GM12878 (cell line): ENCODE measurements around the gene MTRF1.

Experiments
- BACH1 ChIP-seq: fragments of 450-650 bp; IDR thresholded peaks from 2 replicates; pipeline ENCODE4 v1.6.1; 2017; ENCODE audit warnings: mild to moderate bottlenecking, borderline replicate concordance
- CBX5 ChIP-seq: sonication (generic); IDR thresholded peaks from 2 replicates; pipeline ENCODE4 v1.6.1; 2016; ENCODE audit warnings: low read depth, moderate library complexity, mild to moderate bottlenecking, inconsistent platforms
- CTCF ChIP-seq, 3 experiments: IDR thresholded peaks in 2 of 3; conservative IDR thresholded peaks in 1 of 3; 2 replicates each; pipeline ENCODE4 v1.5.1; 2011; ENCODE audit warnings: low read depth in 3 of 3, low read length in 3 of 3, mild to moderate bottlenecking in 3 of 3, control low read depth in 2 of 3, moderate library complexity in 2 of 3, inconsistent platforms in 1 of 3, mixed read lengths in 1 of 3; ENCODE audit not compliant: control insufficient read depth in 2 of 3, insufficient read depth in 1 of 3; ENCODE audit errors: extremely low read depth in 1 of 3
- ETV6 ChIP-seq, 2 experiments: fragments of 450-650 bp in 1 of 2; IDR thresholded peaks in 1 of 2; conservative IDR thresholded peaks in 1 of 2; 2 replicates each; pipeline ENCODE4 v1.6.1; 2014; ENCODE audit warnings: antibody characterized with exemption in 1 of 2, borderline replicate concordance in 1 of 2, low read depth in 1 of 2, mild to moderate bottlenecking in 1 of 2, moderate library complexity in 1 of 2
- EZH2 ChIP-seq: IDR thresholded peaks from 2 replicates; pipeline ENCODE4 v1.6.1; 2012; ENCODE audit warnings: low read depth, mild to moderate bottlenecking, control low read depth, inconsistent platforms, low read length, borderline replicate concordance; ENCODE audit not compliant: control insufficient read depth
- MXI1 ChIP-seq: fragments of 150-350 bp; IDR thresholded peaks from 2 replicates; pipeline ENCODE4 v1.6.1; 2011; ENCODE audit warnings: low read depth, mild to moderate bottlenecking, inconsistent platforms, low read length, improper control_type of control experiment
- POLR2A ChIP-seq: IDR thresholded peaks from 2 replicates; pipeline ENCODE4 v1.6.1; 2011; ENCODE audit warnings: low read depth, mild to moderate bottlenecking, low read length
- POLR2AphosphoS2 ChIP-seq: IDR thresholded peaks from 2 replicates; pipeline ENCODE4 v1.6.1; 2011; ENCODE audit warnings: low read depth, mild to moderate bottlenecking, low read length, improper control_type of control experiment, moderate library complexity
- REST ChIP-seq: IDR thresholded peaks from 2 replicates; pipeline ENCODE4 v1.6.1; 2012; ENCODE audit warnings: mild to moderate bottlenecking, low read depth, low read length
- RFX5 ChIP-seq: IDR thresholded peaks from 2 replicates; pipeline ENCODE4 v1.6.1; 2011; ENCODE audit warnings: low read depth, low read length, improper control_type of control experiment
- ZNF687 ChIP-seq: fragments of 450-650 bp; IDR thresholded peaks from 2 replicates; pipeline ENCODE4 v1.6.1; 2017; ENCODE audit warnings: mild to moderate bottlenecking, moderate library complexity

GRCh38 chr13:41222259-41222852 is 41.0 kb downstream of the MTRF1 start:
- TF ChIP-seq REST (no peak), CTCF (IDR thresholded peaks at IDR 0.05 in 2 of 3, conservative IDR thresholded peaks at IDR 0.05 in 1 of 3; ENCODE audit: control insufficient read depth in 2 of 3, extremely low read depth in 1 of 3, insufficient read depth in 1 of 3, low read depth in 3 of 3, low read length in 3 of 3) (peak; percentile 77 to 86 (median 77)), POLR2AphosphoS2 (no peak), ZNF687 (no peak), POLR2A (no peak), CBX5 (no peak), BACH1 (no peak), RFX5 (no peak), ETV6 (conservative IDR thresholded peaks at IDR 0.05 in 1 of 2, IDR thresholded peaks at IDR 0.05 in 1 of 2; ENCODE audit: borderline replicate concordance in 1 of 2, low read depth in 1 of 2) (no peak), MXI1 (no peak), EZH2 (no peak)
